HEK293T (cell line): Measurements from ENCODE around the gene TSPAN4.

Experiments used
- HDGF ChIP-seq: fragments of 450-650 bp; IDR thresholded peaks from 2 replicates; pipeline ENCODE4 v1.6.1; 2017; ENCODE audit warnings: antibody characterized with exemption, borderline replicate concordance
- SUZ12 ChIP-seq: fragments of 450-650 bp; IDR thresholded peaks from 2 replicates; pipeline ENCODE4 v1.6.1; 2016; ENCODE audit warnings: mild to moderate bottlenecking
- ZNF384 ChIP-seq: fragments of 450-650 bp; IDR thresholded peaks from 2 replicates; pipeline ENCODE4 v1.6.1; 2016

DNA sequence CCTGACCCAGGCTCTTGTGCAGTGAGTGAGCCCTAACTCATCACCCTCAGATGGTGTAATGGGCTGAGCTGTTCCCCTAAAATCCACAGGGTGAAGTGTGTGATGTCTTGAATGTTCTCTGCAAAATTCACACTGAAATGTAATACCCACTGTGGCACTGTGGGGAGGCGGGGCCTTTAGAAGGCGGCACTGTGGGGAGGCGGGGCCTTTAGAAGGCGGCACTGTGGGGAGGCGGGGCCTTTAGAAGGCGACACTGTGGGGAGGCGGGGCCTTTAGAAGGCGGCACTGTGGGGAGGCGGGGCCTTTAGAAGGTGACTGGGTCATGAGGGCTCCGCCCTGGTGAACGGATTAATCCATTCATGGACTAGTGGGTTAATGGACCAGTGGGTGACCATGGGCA lies 34.9 kb downstream of the TSPAN4 start:
- TF ChIP-seq HDGF (no peak), ZNF384 (no peak), SUZ12 (no peak)
